HepG2 (cell line): ENCODE results near the gene HAO2. TPM values are rescaled to one million over a fixed set of nuclear protein-coding genes. Genes with fewer than 3 reads are reported as not detected.

ENCODE experiments used
- CSRNP1 ChIP-seq: sonication (generic); formaldehyde crosslinking; IDR thresholded peaks from 2 replicates; pipeline ENCODE4 v1.8.1; 2023; ENCODE audit warnings: mild to moderate bottlenecking, missing genetic modification reagents
- RERE ChIP-seq: IDR thresholded peaks from 2 replicates; pipeline ENCODE4 v1.6.1; 2016; ENCODE audit warnings: low read depth, missing genetic modification reagents, missing compliant biosample characterization
- RFXANK ChIP-seq: IDR thresholded peaks from 2 replicates; pipeline ENCODE4 v1.6.1; 2016
- ZNF333 ChIP-seq: sonication (generic); formaldehyde crosslinking; IDR thresholded peaks from 2 replicates; pipeline ENCODE4 v1.4.0; 2020; ENCODE audit warnings: mild to moderate bottlenecking, missing genetic modification reagents, borderline replicate concordance
- ZNF547 ChIP-seq: sonication (generic); formaldehyde crosslinking; IDR thresholded peaks from 2 replicates; pipeline ENCODE4 v1.5.1; 2020; ENCODE audit warnings: mild to moderate bottlenecking, missing genetic modification reagents
- ZNF670 ChIP-seq: sonication (generic); formaldehyde crosslinking; IDR thresholded peaks from 2 replicates; pipeline ENCODE4 v1.8.0; 2022; ENCODE audit warnings: mild to moderate bottlenecking, missing genetic modification reagents, borderline replicate concordance
- ZSCAN21 ChIP-seq: sonication (generic); formaldehyde crosslinking; IDR thresholded peaks from 2 replicates; pipeline ENCODE4 v1.8.0; 2022; ENCODE audit warnings: mild to moderate bottlenecking, missing genetic modification reagents, moderate library complexity, borderline replicate concordance
- polyA plus RNA-seq, 8 experiments: library from polyadenylated mRNA; depleted of rRNA in 3 of 8; stranded (reverse) in 7 of 8; unstranded in 1 of 8; fragments of >200 nt; fragmentation: Illumina TruSeq in 4 of 8; extraction: Trizol in 4 of 8; gene quantifications; 2 replicates each; pipeline versions ENCODE4 v1.2.1 to v1.2.3, GENCODE V29; 2011 to 2016; ENCODE audit warnings: low read depth in 4 of 8, missing spikeins in 1 of 8, mixed read lengths in 1 of 8; ENCODE audit not compliant: insufficient read depth in 1 of 8
- total RNA-seq, 5 experiments: library from RNA; depleted of rRNA; stranded (reverse); fragments of >200 nt; fragmentation: Illumina TruSeq; extraction: Trizol; gene quantifications; 2 replicates each; pipeline ENCODE4 v1.2.3, GENCODE V29; 2016; ENCODE audit warnings: low read depth in 1 of 5

The HAO2 gene
- total and polyA plus RNA-seq, 2 of the 13 experiments (the other 11 are each of a cell fraction or from before 2014, with no cell fraction given): 0.05 to 0.09 TPM

- no peak for TF ChIP-seq ZNF333
- no peak for TF ChIP-seq RERE (CRISPR knock-in tag)
- TF ChIP-seq CSRNP1 (CRISPR knock-in tag): no peak
- TF ChIP-seq ZSCAN21 (CRISPR knock-in tag): no peak
- TF ChIP-seq ZNF547 (CRISPR knock-in tag): no peak
- TF ChIP-seq RFXANK: no peak
- TF ChIP-seq ZNF670 (CRISPR knock-in tag): no peak
- TF ChIP-seq, all 625 proteins: peak for 0
Observed at GRCh38 chr1:119404736-119405135, 36.2 kb downstream of the HAO2 start (continued).
